DMS114 treated with DMSO at 0.1 percent for 48 hours (cell line): ENCODE data around the gene RNF145.
"Not testable (repeated sequence)": the region's sequence is repeated elsewhere in the genome, so short reads cannot be mapped to it uniquely, and the experiment has no call there.

Experiments
- DNase-seq: peaks from one replicate; lab custom pipeline; 2025; ENCODE audit not compliant: unreplicated experiment; lab: John Stamatoyannopoulos, UW

Gene RNF145

GRCh38 chr5:159121061-159121460, 88.3 kb downstream of the RNF145 start:
- no peak for DNase-seq

GRCh38 chr5:159120446-159120845, 88.9 kb downstream of the RNF145 start:
- DNase-seq = no peak

GRCh38 chr5:159119842-159120241, 89.5 kb downstream of the RNF145 start:
- DNase-seq = not testable (repeated sequence)

- DNase-seq = not testable (repeated sequence)
Measured at GRCh38 chr5:159118958-159119659, 90.2 kb downstream of the RNF145 start.

GRCh38 chr5:159113405-159113804, 95.9 kb downstream of the RNF145 start:
- DNase-seq = no peak

GRCh38 chr5:159112436-159112835, 96.9 kb downstream of the RNF145 start:
- DNase-seq = no peak
